K562 (cell line): ENCODE measurements around the gene CD302. TPM values are rescaled to one million over a fixed set of nuclear protein-coding genes. Genes with fewer than 3 reads are reported as not detected.

ENCODE experiments used
- ATAC-seq: fragments of 200-7000 bp; cut with Tn5 transposase; 3 replicates; pipeline ENCODE4 v1.9.1; 2020; ENCODE audit warnings: moderate library complexity
- BruUV-seq: library from RNA; stranded (reverse); fragments of 400-500 nt; replicated peaks from 2 replicates; lab custom pipeline; 2021; lab: Mats Ljungman, UMichigan
- CTCF ChIA-PET: fragments of 300-600 bp; formaldehyde crosslinking; extraction: SDS; loops from one replicate; lab custom pipeline; 2021; ENCODE audit warnings: low intra/inter-chr PET ratio; lab: Yijun Ruan, JAX
- POLR2A ChIA-PET: fragments of 300-600, 350-650 bp; sonication (Branson Sonifier 250); formaldehyde crosslinking; extraction: SDS; loops from one replicate; lab custom pipeline; 2021; ENCODE audit warnings: antibody characterized with exemption, inconsistent platforms; lab: Yijun Ruan, JAX
- DNase-seq, 4 experiments: peaks; one replicate each; pipeline versions ENCODE4 v3.0.0 to v3.0.0-alpha.2; 2011 to 2018; ENCODE audit warnings: low spot score in 3 of 4, mixed read lengths in 3 of 4; ENCODE audit errors: extremely low read depth in 1 of 4
- FAIRE-seq: peaks from 2 replicates; lab custom pipeline; 2011; peaks lifted over from hg19 to GRCh38; lab: Jason Lieb, UNC
- H2AFZ ChIP-seq: 2 replicates; pipeline ENCODE4 v1.6.0; 2011; ENCODE audit warnings: low read depth, low read length, control low read depth, inconsistent platforms
- H3K27ac ChIP-seq: fragments of 200-600 bp; 3 replicates; pipeline ENCODE4 v1.8.0; 2011; ENCODE audit warnings: low read depth, mild to moderate bottlenecking, control low read depth, inconsistent platforms, low read length, moderate library complexity, mixed read lengths; ENCODE audit errors: extremely low read depth
- H3K27me3 ChIP-seq, 2 experiments: fragments of 300-600 bp in 1 of 2; 2 replicates in 1 of 2; 3 replicates in 1 of 2; pipeline versions ENCODE4 v1.6.0 to v1.8.0; 2011; ENCODE audit warnings: inconsistent platforms in 2 of 2, low read length in 2 of 2, mild to moderate bottlenecking in 1 of 2, mixed read lengths in 1 of 2, moderate library complexity in 1 of 2; ENCODE audit not compliant: control insufficient read depth in 2 of 2, insufficient read depth in 2 of 2
- H3K36me3 ChIP-seq: fragments of 300-600 bp; 3 replicates; pipeline ENCODE4 v1.8.0; 2011; ENCODE audit warnings: mild to moderate bottlenecking, low read length, inconsistent platforms; ENCODE audit not compliant: control insufficient read depth, insufficient read depth
- H3K4me1 ChIP-seq, 2 experiments: fragments of 200-600 bp in 1 of 2; replicated peaks in 1 of 2; 2 replicates in 1 of 2; 3 replicates in 1 of 2; pipeline versions ENCODE4 v1.5.1 to v1.8.0; 2011; ENCODE audit warnings: inconsistent platforms in 2 of 2, low read length in 2 of 2, mild to moderate bottlenecking in 1 of 2, mixed read lengths in 1 of 2, moderate library complexity in 1 of 2; ENCODE audit not compliant: control insufficient read depth in 2 of 2, insufficient read depth in 2 of 2
- H3K4me2 ChIP-seq: 2 replicates; pipeline ENCODE4 v1.6.1; 2011; ENCODE audit warnings: low read length, control low read depth, inconsistent platforms, mixed read lengths; ENCODE audit not compliant: insufficient read depth
- H3K4me3 ChIP-seq: fragments of 200-600 bp; sonication (generic), shearing (Covaris generic); 2 replicates; pipeline ENCODE4 v1.5.1; 2016; ENCODE audit warnings: control low read depth, inconsistent platforms
- H3K79me2 ChIP-seq: fragments of 200-600 bp; 3 replicates; pipeline ENCODE4 v1.8.0; 2011; ENCODE audit warnings: low read length, inconsistent platforms; ENCODE audit not compliant: control insufficient read depth, insufficient read depth
- H3K9ac ChIP-seq, 2 experiments: 2 replicates each; pipeline versions ENCODE4 v1.6.0 to v1.6.1; 2011; ENCODE audit warnings: low read depth in 2 of 2, low read length in 2 of 2, control low read depth in 1 of 2, inconsistent platforms in 1 of 2, mild to moderate bottlenecking in 1 of 2, mixed read lengths in 1 of 2; ENCODE audit not compliant: insufficient read depth in 1 of 2
- H3K9me1 ChIP-seq: one replicate; pipeline ENCODE4 v1.6.0; 2011; ENCODE audit warnings: inconsistent platforms, mild to moderate bottlenecking, low read length, moderate library complexity; ENCODE audit not compliant: control insufficient read depth, insufficient read depth
- H3K9me3 ChIP-seq: replicated peaks from 2 replicates; pipeline ENCODE4 v1.5.1; 2011; ENCODE audit warnings: low read depth, low read length, inconsistent platforms; ENCODE audit not compliant: control insufficient read depth, insufficient read depth
- H4K20me1 ChIP-seq: replicated peaks from 2 replicates; pipeline ENCODE4 v1.6.1; 2011; ENCODE audit warnings: low read length, inconsistent platforms, mixed read lengths; ENCODE audit not compliant: control insufficient read depth, insufficient read depth
- BHLHE40 ChIP-seq: IDR thresholded peaks from 2 replicates; pipeline ENCODE4 v1.6.1; 2011; ENCODE audit warnings: low read length, improper control_type of control experiment
- C11orf30 ChIP-seq: fragments of 450-650 bp; IDR thresholded peaks from 2 replicates; pipeline ENCODE4 v1.6.1; 2016; ENCODE audit warnings: low read depth, mild to moderate bottlenecking
- DACH1 ChIP-seq: fragments of 450-650 bp; IDR thresholded peaks from 2 replicates; pipeline ENCODE4 v1.6.1; 2018; ENCODE audit not compliant: partially characterized antibody
- EP400 ChIP-seq: fragments of 450-650 bp; IDR thresholded peaks from 2 replicates; pipeline ENCODE4 v1.6.1; 2017; ENCODE audit warnings: antibody characterized with exemption, mild to moderate bottlenecking, moderate library complexity
- HBP1 ChIP-seq: fragments of 450-650 bp; formaldehyde crosslinking; IDR thresholded peaks from 2 replicates; pipeline ENCODE4 v1.4.0; 2022; ENCODE audit warnings: missing genetic modification characterization
- KHSRP ChIP-seq: fragments of 450-650 bp; IDR thresholded peaks from 2 replicates; pipeline ENCODE4 v1.6.1; 2017
- MAFF ChIP-seq: IDR thresholded peaks from 2 replicates; pipeline ENCODE4 v1.6.1; 2012; ENCODE audit warnings: low read length, improper control_type of control experiment
- MAFG ChIP-seq: fragments of 450-650 bp; conservative IDR thresholded peaks from 2 replicates; pipeline ENCODE4 v1.6.1; 2016; ENCODE audit warnings: missing genetic modification characterization, missing compliant biosample characterization
- MAFK ChIP-seq: IDR thresholded peaks from 2 replicates; pipeline ENCODE4 v1.6.1; 2011; ENCODE audit warnings: low read length, improper control_type of control experiment
- MLLT1 ChIP-seq, 2 experiments: fragments of 450-650 bp; IDR thresholded peaks; 2 replicates each; pipeline ENCODE4 v1.6.1; 2016
- MLX ChIP-seq, 2 experiments: fragments of 450-650 bp in 1 of 2; sonication (generic) in 1 of 2; formaldehyde crosslinking; conservative IDR thresholded peaks; 2 replicates each; pipeline versions ENCODE4 v1.4.0 to v1.8.1; 2020 to 2022; ENCODE audit warnings: mild to moderate bottlenecking in 1 of 2, missing genetic modification reagents in 1 of 2
- NBN ChIP-seq: fragments of 450-650 bp; IDR thresholded peaks from 2 replicates; pipeline ENCODE4 v1.6.1; 2016; ENCODE audit warnings: low read depth, mild to moderate bottlenecking
- NFE2 ChIP-seq: IDR thresholded peaks from 2 replicates; pipeline ENCODE4 v1.6.1; 2014; ENCODE audit warnings: antibody characterized with exemption, low read depth
- SRSF1 ChIP-seq: fragments of 200-400 bp; formaldehyde crosslinking; IDR thresholded peaks from 2 replicates; pipeline ENCODE4 v1.6.1; 2017; ENCODE audit warnings: mild to moderate bottlenecking, low read depth, low read length, moderate library complexity
- SUPT5H ChIP-seq: fragments of 450-650 bp; IDR thresholded peaks from 2 replicates; pipeline ENCODE4 v1.6.1; 2016
- TBL1XR1 ChIP-seq, 2 experiments: IDR thresholded peaks; 2 replicates each; pipeline ENCODE4 v1.6.1; 2012; ENCODE audit warnings: improper control_type of control experiment in 2 of 2, low read length in 2 of 2, mild to moderate bottlenecking in 1 of 2
- TEAD1 ChIP-seq, 2 experiments: fragments of 450-650 bp in 1 of 2; sonication (generic) in 1 of 2; formaldehyde crosslinking; IDR thresholded peaks; 2 replicates each; pipeline versions ENCODE4 v1.4.0 to v1.8.0; 2020 to 2022; ENCODE audit warnings: mild to moderate bottlenecking in 2 of 2, missing genetic modification reagents in 1 of 2
- XRCC5 ChIP-seq: fragments of 200-400 bp; formaldehyde crosslinking; IDR thresholded peaks from 2 replicates; pipeline ENCODE4 v1.6.1; 2017; ENCODE audit warnings: low read depth, mild to moderate bottlenecking, low read length
- ZNF398 ChIP-seq: fragments of 250-450 bp; sonication (Bioruptor Pico); IDR thresholded peaks from 2 replicates; pipeline ENCODE4 v1.8.0; 2021; ENCODE audit warnings: moderate library complexity, mild to moderate bottlenecking, inconsistent platforms
- ZNF561 ChIP-seq: fragments of 450-650 bp; formaldehyde crosslinking; conservative IDR thresholded peaks from 2 replicates; pipeline ENCODE4 v1.4.0; 2020; ENCODE audit warnings: mild to moderate bottlenecking, moderate library complexity
- whole genome bisulfite sequencing: fragments of 100-300 bp; shearing (Covaris generic); methylation state at CpG from one replicate; pipeline ENCODE4 v1.1.6; 2016; ENCODE audit warnings: low coverage, mixed read lengths; ENCODE audit not compliant: insufficient coverage; ENCODE audit errors: missing lambda C conversion rate; 5-methylcytosine and 5-hydroxymethylcytosine counted together
- in situ Hi-C: fragments of 300-500 bp; cut with MboI; formaldehyde crosslinking; loops from 4 replicates; pipeline ENCODE4 v1.15.0; 2018; ENCODE audit warnings: inconsistent platforms, mixed read lengths
- intact Hi-C: fragments of 100-400 bp; cut with micrococcal nuclease; formaldehyde crosslinking; loops from 2 replicates; pipeline ENCODE4 v1.14.2; 2022
- polyA plus RNA-seq, 8 experiments: library from polyadenylated mRNA; depleted of rRNA in 4 of 8; stranded (reverse) in 5 of 8; unstranded in 3 of 8; fragments of >200 nt; fragmentation: Nextera tagmentation in 2 of 8; fragmentation: Illumina TruSeq in 1 of 8; extraction: Ambion mirVana in 2 of 8; extraction: Trizol in 1 of 8; gene quantifications; 2 replicates each; pipeline versions ENCODE4 v1.2.1 to v1.2.3, GENCODE V29; 2011 to 2014; ENCODE audit warnings: inconsistent platforms in 1 of 8, missing spikeins in 1 of 8
- total RNA-seq, 7 experiments: library from RNA; depleted of rRNA in 6 of 7; stranded (reverse); fragments of >200 nt in 6 of 7; fragmentation: Illumina TruSeq in 2 of 7; extraction: Trizol in 2 of 7; gene quantifications; 2 replicates each; pipeline versions ENCODE4 v1.2.1 to v1.2.3, GENCODE V29; 2011 to 2021; ENCODE audit warnings: low replicate concordance in 1 of 7

CD302 gene
- total and polyA plus RNA-seq, 9 of the 15 experiments (the other 6 are each of a cell fraction or from before 2014, with no cell fraction given), result 0.03 to 0.07 (median 0.04) TPM; not detected in 5

- DNase-seq, result no peak
- no peaks in the 10 kb centered on the region for H3K9me1 ChIP-seq
- H2AFZ ChIP-seq, result no peak overlapping the region
- H3K27me3 ChIP-seq, result no peaks in the 10 kb centered on the region
- intact Hi-C loops (no loop called here), in situ Hi-C loops (no loop called here)
- no peak for ATAC-seq
- WGBS, result 64% methylated on average over 3 of the region's 3 CpGs
- FAIRE-seq, result no peak
- no peak overlapping the region for H3K27ac ChIP-seq
- no TSS peak for BruUV-seq
- H3K4me1 ChIP-seq, result peaks cover 0 to 9% of the 10 kb centered on the region in 2 experiments; a peak in 2 of 5 replicates
- H3K36me3 ChIP-seq, result peaks cover 90% of the 10 kb centered on the region
- ChIA-PET POLR2A (interaction anchor here (1.7 kb wide), 1 partner anchor 22 kb away, joined by 5 read pairs; no protein-coding TSS in a partner anchor), CTCF (no interaction called here)
- peaks cover 97% of the 10 kb centered on the region for H3K79me2 ChIP-seq
- no peaks in the 10 kb centered on the region; the same call in 1 of the 2 replicates for H4K20me1 ChIP-seq
- no peaks in the 10 kb centered on the region for H3K9me3 ChIP-seq
- no peak overlapping the region for H3K4me2 ChIP-seq
- no peak overlapping the region for H3K4me3 ChIP-seq
- H3K9ac ChIP-seq, result no peak overlapping the region
- TF ChIP-seq DACH1 (no peak), ZNF561 (CRISPR knock-in tag) (no peak), TEAD1 (CRISPR knock-in tag; IDR thresholded peaks at IDR 0.05) (no peak), C11orf30 (peak; percentile 73), TBL1XR1 (IDR thresholded peaks at IDR 0.05; ENCODE audit: low read length in 2 of 2) (no peak), XRCC5 (no peak), BHLHE40 (no peak), SUPT5H (no peak), MAFK (peak; percentile 70), SRSF1 (no peak), EP400 (no peak), MAFF (peak; percentile 70), MAFG (tag) (peak; percentile 82), HBP1 (no peak), NFE2 (peak; percentile 76), KHSRP (no peak), NBN (no peak), ZNF398 (CRISPR knock-in tag) (no peak), MLX (CRISPR knock-in tag; conservative IDR thresholded peaks at IDR 0.05) (no peak), MLLT1 (IDR thresholded peaks at IDR 0.05) (no peak)
Measured at GRCh38 chr2:159736048-159736447, 62.0 kb downstream of the CD302 start.
